Measurements from ENCODE around the gene EPM2AIP1.

DNA sequence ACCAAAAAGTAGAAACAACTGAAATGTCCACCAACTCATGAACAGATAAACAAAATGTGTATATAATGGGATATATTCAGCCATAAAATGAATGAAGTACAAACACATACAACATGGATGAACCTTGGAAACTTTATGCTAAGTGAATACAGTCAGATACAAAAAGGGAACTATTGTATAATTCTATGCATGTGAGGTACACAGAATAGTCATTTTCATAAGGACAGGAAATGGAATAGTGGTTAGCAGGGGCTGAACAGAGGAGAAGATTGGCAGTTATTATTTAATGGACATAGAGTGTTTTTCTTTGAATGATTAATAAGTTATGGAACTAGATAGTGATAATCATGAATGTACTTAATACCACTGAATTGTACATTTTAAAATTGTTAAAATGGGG is 28.1 kb downstream of the EPM2AIP1 start:
- TF ChIP-seq, protein P1, sequence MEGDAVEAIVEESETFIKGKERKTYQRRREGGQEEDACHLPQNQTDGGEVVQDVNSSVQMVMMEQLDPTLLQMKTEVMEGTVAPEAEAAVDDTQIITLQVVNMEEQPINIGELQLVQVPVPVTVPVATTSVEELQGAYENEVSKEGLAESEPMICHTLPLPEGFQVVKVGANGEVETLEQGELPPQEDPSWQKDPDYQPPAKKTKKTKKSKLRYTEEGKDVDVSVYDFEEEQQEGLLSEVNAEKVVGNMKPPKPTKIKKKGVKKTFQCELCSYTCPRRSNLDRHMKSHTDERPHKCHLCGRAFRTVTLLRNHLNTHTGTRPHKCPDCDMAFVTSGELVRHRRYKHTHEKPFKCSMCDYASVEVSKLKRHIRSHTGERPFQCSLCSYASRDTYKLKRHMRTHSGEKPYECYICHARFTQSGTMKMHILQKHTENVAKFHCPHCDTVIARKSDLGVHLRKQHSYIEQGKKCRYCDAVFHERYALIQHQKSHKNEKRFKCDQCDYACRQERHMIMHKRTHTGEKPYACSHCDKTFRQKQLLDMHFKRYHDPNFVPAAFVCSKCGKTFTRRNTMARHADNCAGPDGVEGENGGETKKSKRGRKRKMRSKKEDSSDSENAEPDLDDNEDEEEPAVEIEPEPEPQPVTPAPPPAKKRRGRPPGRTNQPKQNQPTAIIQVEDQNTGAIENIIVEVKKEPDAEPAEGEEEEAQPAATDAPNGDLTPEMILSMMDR (conservative IDR thresholded peaks at IDR 0.05; ENCODE audit: low read depth, low read length) = no peak
- TF ChIP-seq EZH2phosphoT487 (IDR thresholded peaks at IDR 0.05; ENCODE audit: borderline replicate concordance, low read length) = no peak
- no peak for TF ChIP-seq EZH2 (IDR thresholded peaks at IDR 0.05; ENCODE audit: low read length, unreplicated experiment)
